Measurements from ENCODE around the gene PIBF1. TPM values are rescaled to one million over a fixed set of nuclear protein-coding genes. Genes with fewer than 3 reads are reported as not detected.

Gene PIBF1
- total RNA-seq, 1 experiment from 2014 or later, result 12.9 TPM

GRCh38 chr13:72920097-72920496 lies 138.2 kb downstream of the PIBF1 start:
- ATAC-seq (no peak), DNase-seq (ENCODE audit: low spot score) (no peak)
- no peaks in the 10 kb centered on the region for H3K27me3 Mint-ChIP-seq (ENCODE audit: low read depth)
- no peak for TF ChIP-seq ETV6 (CRISPR knock-in tag; IDR thresholded peaks at IDR 0.05)
- no peaks in the 10 kb centered on the region for H3K9me3 Mint-ChIP-seq
- no peaks in the 10 kb centered on the region for H3K4me1 Mint-ChIP-seq
- CTCF ChIA-PET, result no interaction called here
- no peak overlapping the region for H3K27ac Mint-ChIP-seq
- POLR2A ChIA-PET, result no interaction called here
- H3K36me3 Mint-ChIP-seq, result no peaks in the 10 kb centered on the region; the same call in 1 of the 2 replicates
- no peak overlapping the region for H3K4me3 Mint-ChIP-seq

- ATAC-seq (no peak), DNase-seq (ENCODE audit: low spot score) (no peak)
- no peak overlapping the region for H3K4me3 Mint-ChIP-seq
- TF ChIP-seq GTF2I (CRISPR knock-in tag; conservative IDR thresholded peaks at IDR 0.05), result no peak
- TF ChIP-seq MYBL2 (CRISPR knock-in tag; IDR thresholded peaks at IDR 0.05), result no peak
- TF ChIP-seq FOXJ3 (CRISPR knock-in tag; IDR thresholded peaks at IDR 0.05; ENCODE audit: borderline replicate concordance), result no peak
- TF ChIP-seq ELF4 (CRISPR knock-in tag; IDR thresholded peaks at IDR 0.05; ENCODE audit: low read depth), result no peak
- no peak for TF ChIP-seq CTCF (IDR thresholded peaks at IDR 0.05)
- no peak for TF ChIP-seq ZNF232 (CRISPR knock-in tag; IDR thresholded peaks at IDR 0.05)
- no peak for TF ChIP-seq SOX15 (CRISPR knock-in tag; IDR thresholded peaks at IDR 0.05)
- TF ChIP-seq E2F4 (CRISPR knock-in tag; IDR thresholded peaks at IDR 0.05; ENCODE audit: borderline replicate concordance, low read depth), result no peak
- TF ChIP-seq ESRRA (CRISPR knock-in tag; IDR thresholded peaks at IDR 0.05; ENCODE audit: borderline replicate concordance), result no peak
- TF ChIP-seq NFATC4 (CRISPR knock-in tag; IDR thresholded peaks at IDR 0.05), result no peak
- no peak for TF ChIP-seq ATF3 (CRISPR knock-in tag; conservative IDR thresholded peaks at IDR 0.05)
- no peak for TF ChIP-seq USF2 (CRISPR knock-in tag; IDR thresholded peaks at IDR 0.05)
- no peak for TF ChIP-seq USF1 (CRISPR knock-in tag; IDR thresholded peaks at IDR 0.05)
- TF ChIP-seq ZNF281 (CRISPR knock-in tag; IDR thresholded peaks at IDR 0.05), result no peak
- no peak for TF ChIP-seq ZNF317 (CRISPR knock-in tag; IDR thresholded peaks at IDR 0.05; ENCODE audit: borderline replicate concordance, low read depth)
- H3K9me3 Mint-ChIP-seq, result no peaks in the 10 kb centered on the region
- ChIA-PET POLR2A (no interaction called here), CTCF (no interaction called here)
- peaks cover 2% of the 10 kb centered on the region; the same call in 1 of the 2 replicates for H3K36me3 Mint-ChIP-seq
- no peaks in the 10 kb centered on the region for H3K27me3 Mint-ChIP-seq (ENCODE audit: low read depth)
- H3K4me1 Mint-ChIP-seq, result no peaks in the 10 kb centered on the region
- no peak overlapping the region for H3K27ac Mint-ChIP-seq
Measured at GRCh38 chr13:72931311-72931710, 149.4 kb downstream of the PIBF1 start.

Measured in WTC11 (cell line).